HG03108 (cell line): ENCODE measurements around the gene SAE1.
"Not testable (repeated sequence)": the region's sequence is repeated elsewhere in the genome, so short reads cannot be mapped to it uniquely, and the experiment has no call there.

ENCODE experiments used
- ATAC-seq: cut with Tn5 transposase; IDR thresholded peaks from one replicate; pipeline ENCODE4 v1.9.1; 2021; ENCODE audit warnings: moderate library complexity; ENCODE audit not compliant: unreplicated experiment

The SAE1 gene

GRCh38 chr19:47125669-47125938 is 5.0 kb upstream of the SAE1 start:
- no peak for ATAC-seq

GRCh38 chr19:47129579-47129978 is 1.1 kb upstream of the SAE1 start:
- no peak for ATAC-seq

DNA sequence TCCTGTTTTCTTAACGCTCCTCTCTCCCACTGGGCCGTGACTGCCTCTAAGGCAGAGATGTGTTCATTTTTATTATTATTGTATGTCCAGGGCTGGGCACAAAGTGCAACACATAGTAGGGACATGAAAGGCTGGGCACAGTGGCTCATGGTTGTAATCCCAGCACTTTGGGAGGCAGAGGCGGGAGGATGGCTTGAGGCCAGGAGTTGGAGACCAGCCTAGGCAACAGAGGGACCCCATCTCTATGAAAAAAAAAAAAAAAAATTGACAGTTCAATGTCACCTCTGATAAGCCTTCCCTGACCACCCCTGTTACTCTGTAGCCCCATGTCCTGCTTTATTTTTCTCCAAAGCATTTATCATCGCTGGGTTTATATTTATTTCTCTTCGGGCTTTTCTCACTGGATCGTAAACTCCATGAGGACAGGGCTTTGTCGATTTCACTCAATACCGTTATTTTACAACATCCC is 481 bp upstream of the SAE1 start:
- no peak for ATAC-seq

DNA sequence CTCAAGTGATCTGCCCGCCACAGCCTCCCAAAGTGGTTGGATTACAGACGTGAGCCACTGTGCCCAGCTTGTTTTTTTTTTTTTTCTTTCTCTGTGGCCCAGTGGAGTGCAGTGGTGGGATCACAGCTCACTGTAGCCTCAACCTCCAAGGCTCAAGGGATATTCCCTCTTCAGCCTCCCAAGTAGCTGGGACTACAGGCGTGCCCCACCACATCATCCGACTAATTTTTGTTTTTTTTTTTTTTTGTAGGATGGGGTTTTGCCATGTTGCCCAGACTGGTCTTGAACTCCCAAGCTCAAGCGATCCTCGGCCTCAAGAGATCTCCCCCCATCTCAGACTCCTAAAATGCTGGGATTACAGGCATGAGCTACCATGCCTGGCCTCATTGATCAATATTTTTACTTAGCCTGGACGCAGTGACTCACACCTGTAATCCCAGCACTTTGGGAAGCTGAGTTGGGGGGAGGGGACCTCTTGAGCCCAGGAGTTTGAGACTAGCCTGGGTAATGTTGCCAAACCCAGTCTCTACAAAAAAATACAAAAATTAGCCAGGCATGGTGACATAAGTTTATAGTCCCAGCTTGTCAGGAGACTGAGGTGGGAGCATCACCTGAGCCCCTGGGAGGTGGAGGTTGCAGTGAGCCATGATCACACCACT is 1.7 kb downstream of the SAE1 start:
- ATAC-seq, result no peak

GRCh38 chr19:47133021-47133471 is 2.4 kb downstream of the SAE1 start:
- no peak for ATAC-seq

GRCh38 chr19:47134545-47134944 is 3.9 kb downstream of the SAE1 start:
- no peak for ATAC-seq

DNA sequence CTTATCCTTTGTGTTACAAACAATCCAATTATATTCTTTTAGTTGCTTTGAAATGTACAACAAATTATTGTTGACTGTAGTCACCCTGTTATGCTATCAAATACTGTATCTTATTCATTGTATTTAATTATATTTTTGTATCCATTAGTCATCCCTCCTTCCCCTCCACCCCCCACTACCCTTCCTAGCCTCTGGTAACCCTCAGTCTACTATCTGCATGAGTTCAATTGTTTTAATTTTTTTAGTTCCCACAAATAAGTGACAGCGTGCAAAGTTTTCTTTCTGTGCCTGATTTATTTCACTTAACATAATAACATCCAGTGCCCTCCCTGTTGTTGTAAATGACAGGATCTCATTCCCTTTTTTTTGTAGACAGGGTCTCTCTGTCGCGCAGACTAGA is 4.5 kb downstream of the SAE1 start:
- ATAC-seq, result no peak

DNA sequence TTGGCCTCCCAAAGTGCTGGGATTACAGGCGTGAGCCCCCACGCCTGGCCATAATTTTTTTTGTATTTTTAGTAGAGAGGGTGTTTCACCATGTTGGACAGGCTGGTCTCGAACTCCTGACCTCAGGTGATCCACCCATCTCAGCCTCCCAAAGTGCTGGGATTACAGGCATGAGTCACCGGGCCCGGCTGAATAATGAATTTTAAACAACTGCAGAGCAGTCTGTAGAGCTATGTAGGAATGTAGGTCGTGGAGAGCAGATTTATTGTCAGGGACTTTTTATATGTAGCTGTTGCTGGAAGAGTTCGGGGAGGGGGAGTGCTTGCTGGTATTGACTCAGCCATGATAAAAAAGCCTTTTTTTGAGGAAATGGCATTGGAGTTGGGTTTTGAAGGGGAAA is 10.6 kb downstream of the SAE1 start:
- not testable (repeated sequence) for ATAC-seq

- ATAC-seq, result no peak
Measured at GRCh38 chr19:47141695-47142094, 11.1 kb downstream of the SAE1 start.

DNA sequence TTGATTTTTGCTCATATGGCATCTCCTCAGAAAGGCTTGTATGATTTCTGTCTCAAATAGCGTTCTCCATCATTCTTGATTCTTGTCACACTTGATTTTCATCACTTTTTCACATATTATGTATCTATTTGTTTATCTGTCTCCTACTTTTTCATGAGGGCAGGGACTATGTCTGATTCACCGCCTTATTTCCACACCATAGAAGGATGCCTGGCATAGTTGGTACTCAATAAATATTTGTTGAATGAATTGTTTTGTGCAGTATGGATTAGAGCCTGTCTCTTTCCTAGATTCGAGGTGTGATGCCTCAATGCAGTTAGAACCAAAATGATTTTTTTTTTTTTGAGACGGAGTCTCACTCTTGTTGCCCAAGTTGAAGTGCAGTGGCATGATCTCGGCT is 12.1 kb downstream of the SAE1 start:
- ATAC-seq, result no peak

DNA sequence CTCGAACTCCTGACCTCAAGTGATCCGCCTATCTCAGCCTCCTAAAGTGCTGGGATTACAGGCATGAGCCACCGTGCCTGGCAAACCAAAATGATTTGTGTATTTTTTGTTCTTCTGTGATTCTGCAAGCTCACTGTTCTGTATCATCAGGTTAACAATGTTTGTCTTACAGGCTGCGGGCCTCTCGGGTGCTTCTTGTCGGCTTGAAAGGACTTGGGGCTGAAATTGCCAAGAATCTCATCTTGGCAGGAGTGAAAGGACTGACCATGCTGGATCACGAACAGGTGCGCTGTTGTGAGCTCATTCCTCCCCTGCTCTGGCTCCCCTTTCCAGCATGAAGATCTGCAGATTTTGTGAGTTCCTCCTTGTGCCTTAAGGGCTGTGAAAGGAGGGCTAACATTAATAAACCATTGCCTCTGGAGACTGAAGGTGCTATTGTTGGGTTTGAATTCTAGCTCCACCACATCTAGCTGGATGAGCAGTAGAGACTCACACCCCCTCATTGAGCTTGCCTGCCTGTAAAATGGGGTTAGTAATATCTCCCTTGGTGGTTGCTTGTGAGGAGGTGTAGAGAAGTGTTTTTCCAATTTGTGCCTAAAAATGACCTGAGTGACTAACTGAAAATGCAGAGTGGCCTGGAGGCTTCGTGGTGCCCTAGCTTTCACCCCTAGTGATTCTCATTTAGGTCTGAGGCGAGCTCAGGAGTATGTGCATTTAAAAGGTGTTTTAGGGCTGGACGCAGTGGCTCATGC is 12.9 kb downstream of the SAE1 start:
- ATAC-seq, result no peak

DNA sequence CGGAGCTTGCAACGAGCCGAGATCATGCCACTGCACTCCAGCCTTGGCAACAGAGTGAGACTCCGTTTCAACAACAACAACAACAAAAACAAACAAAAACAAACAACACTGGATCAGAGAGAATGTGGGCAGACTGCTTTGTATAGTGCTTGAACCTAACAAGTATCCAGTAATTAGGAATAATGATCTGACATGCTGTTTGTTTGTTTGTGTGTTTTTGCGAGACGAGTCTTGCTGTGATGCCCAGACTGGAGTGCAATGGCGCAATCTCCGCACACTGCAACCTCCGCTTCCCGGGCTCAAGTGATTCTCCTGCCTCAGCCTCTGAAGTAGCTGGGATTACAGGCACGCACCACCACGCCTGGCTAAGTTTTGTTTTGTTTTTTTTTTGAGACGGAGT is 14.0 kb downstream of the SAE1 start:
- ATAC-seq, result no peak

GRCh38 chr19:47145639-47146486 is 15.2 kb downstream of the SAE1 start:
- no peak for ATAC-seq

GRCh38 chr19:47146920-47147319 is 16.3 kb downstream of the SAE1 start:
- ATAC-seq, result no peak

GRCh38 chr19:47151627-47152026 is 21.0 kb downstream of the SAE1 start:
- no peak for ATAC-seq

- no peak for ATAC-seq
Measured at GRCh38 chr19:47152205-47152604, 21.6 kb downstream of the SAE1 start.

GRCh38 chr19:47152632-47153031 is 22.0 kb downstream of the SAE1 start:
- no peak for ATAC-seq

DNA sequence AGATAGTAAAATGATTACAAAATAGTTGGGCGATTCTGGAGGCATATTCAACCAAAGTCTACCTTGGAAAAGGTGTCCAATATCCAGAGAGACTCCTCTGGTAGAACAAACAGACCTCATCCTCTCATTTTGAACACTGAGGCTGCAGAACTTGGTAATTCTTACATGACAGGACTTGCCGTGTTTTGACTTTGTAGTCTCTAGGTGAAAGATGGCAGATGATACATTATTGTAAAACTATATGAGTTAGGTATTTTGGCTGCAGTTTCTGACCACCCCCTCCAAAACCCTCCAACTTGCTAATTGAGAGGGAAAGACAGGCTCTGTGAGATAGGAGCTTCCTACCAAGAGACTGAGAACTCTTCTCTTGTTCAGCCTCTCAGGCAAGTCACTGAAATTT is 22.6 kb downstream of the SAE1 start:
- no peak for ATAC-seq

GRCh38 chr19:47155148-47155547 is 24.5 kb downstream of the SAE1 start:
- ATAC-seq, result no peak

GRCh38 chr19:47156861-47157430 is 26.3 kb downstream of the SAE1 start:
- no peak for ATAC-seq
